HG03378 (cell line): ENCODE results near the gene ZNF560.
A peak's percentile ranks its signal among the peaks of the same experiment; 100 is the strongest.

Experiments
- ATAC-seq: cut with Tn5 transposase; IDR thresholded peaks from one replicate; pipeline ENCODE4 v1.9.1; 2021; ENCODE audit warnings: mild to moderate bottlenecking, moderate library complexity; ENCODE audit not compliant: unreplicated experiment

ZNF560 gene

GRCh38 chr19:9436358-9436757, 62.1 kb downstream of the ZNF560 start:
- no peak for ATAC-seq

GRCh38 chr19:9435279-9436268, 62.8 kb downstream of the ZNF560 start, which contains the start of gene ZNF266:
Gene ZNF266 (minus strand): TSS chr19:9435573. CDS start chr19:9420089, 15,484 bp downstream.
- ATAC-seq, result peak; percentile 77

- ATAC-seq, result no peak
These were observed 66.9 kb downstream of the ZNF560 start for GRCh38 chr19:9431475-9431874.

GRCh38 chr19:9430444-9430843, 68.0 kb downstream of the ZNF560 start:
- no peak for ATAC-seq

- ATAC-seq, result no peak
These were observed 70.5 kb downstream of the ZNF560 start for GRCh38 chr19:9427941-9428340.
